Measurements from ENCODE around the gene UHRF1. TPM values are rescaled to one million over a fixed set of nuclear protein-coding genes. Genes with fewer than 3 reads are reported as not detected.

UHRF1 gene
- total and polyA plus RNA-seq, 2 of the 13 experiments (the other 11 are each of a cell fraction or from before 2014, with no cell fraction given) = 6.8 to 78.4 TPM

GRCh38 chr19:4910594-4911281, 1.4 kb downstream of the UHRF1 start (continued):
- TF ChIP-seq PRDM15 (CRISPR knock-in tag; IDR thresholded peaks at IDR 0.05) (no peak), POLR2G (IDR thresholded peaks at IDR 0.05; ENCODE audit: low read depth, low read length) (no peak), ZNF263 (CRISPR knock-in tag; IDR thresholded peaks at IDR 0.05) (0 out of 2 replicates have a peak, but pooled peaks have one; percentile 49), BCL6 (CRISPR knock-in tag; IDR thresholded peaks at IDR 0.05) (no peak)

GRCh38 chr19:4911314-4911713, 2.0 kb downstream of the UHRF1 start:
- FAIRE-seq (no peak), ATAC-seq (no peak), DNase-seq (ENCODE audit: low spot score) (no peak)
- peak overlapping the region in 2 of 3 experiments; percentile 70 to 79; a peak in 3 of 6 replicates for H3K4me3 ChIP-seq (replicated peaks in 1 of 3; ENCODE audit: insufficient read depth in 1 of 3, low read depth in 2 of 3, low read length in 3 of 3)
- peak overlapping the region; percentile 69 for H3K4me2 ChIP-seq (ENCODE audit: low read depth, low read length)
- BruUV-seq (replicated peaks) = no TSS peak
- ChIA-PET POLR2A (interaction anchor here (0.7 to 2.4 kb wide), 4 partner anchors 39 to 120 kb away, joined by 3 to 9 read pairs (median 7); no protein-coding TSS in a partner anchor), CTCF (ENCODE audit: low intra/inter-chr PET ratio, low total read pairs) (interaction anchor here (1.1 to 2.6 kb wide), 5 partner anchors 38 to 120 kb away, joined by 3 to 37 read pairs (median 7); no protein-coding TSS in a partner anchor)
- no peak overlapping the region for H2AFZ ChIP-seq (ENCODE audit: low read length)
- 0 out of 2 replicates have a peak, but pooled peaks cover 2% of the 10 kb centered on the region for H4K20me1 ChIP-seq (ENCODE audit: insufficient read depth, low read length)
- H3K4me1 ChIP-seq (ENCODE audit: insufficient read depth, low read length) = peaks cover 62% of the 10 kb centered on the region
- H3K27ac ChIP-seq (ENCODE audit: extremely low read length, insufficient read depth, low read length) = no peak overlapping the region
- intact Hi-C loops (cut with micrococcal nuclease; ENCODE audit: unreplicated experiment) (loop anchor here (1.0 kb wide), 1 partner anchor 39 kb away; no protein-coding TSS in a partner anchor), in situ Hi-C loops (cut with HindIII; ENCODE audit: extremely low pct_ligation_motif_present, low pct_unique_long_range_greater_than_20kb) (loop anchor here (5.0 kb wide), 2 partner anchors 39 to 99 kb away; no protein-coding TSS in a partner anchor)
- no peaks in the 10 kb centered on the region for H3K9me3 ChIP-seq (ENCODE audit: low read length)
- H3K9ac ChIP-seq (ENCODE audit: insufficient read depth, low read depth, low read length) = 0 out of 2 replicates have a peak overlapping the region, but pooled peaks have one; percentile 57
- H3K27me3 ChIP-seq (ENCODE audit: control insufficient read depth in 1 of 2, insufficient read depth in 2 of 2, low read length in 2 of 2) = no peaks in the 10 kb centered on the region
- WGBS (ENCODE audit: low lambda C conversion rate) = 85% methylated on average over 15 of the region's 15 CpGs
- peaks cover 60% of the 10 kb centered on the region for H3K79me2 ChIP-seq (ENCODE audit: insufficient read depth, low read length)
- H3K36me3 ChIP-seq (replicated peaks in 1 of 2; ENCODE audit: control insufficient read depth in 1 of 2, insufficient read depth in 2 of 2, low read length in 2 of 2) = peaks cover 2 to 30% of the 10 kb centered on the region in 2 experiments; a peak in 3 of 5 replicates
- TF ChIP-seq TBX3 (IDR thresholded peaks at IDR 0.05; ENCODE audit: borderline replicate concordance) (no peak), NFATC3 (CRISPR knock-in tag; IDR thresholded peaks at IDR 0.05) (0 out of 2 replicates have a peak, but pooled peaks have one; percentile 50), ELF3 (CRISPR knock-in tag; IDR thresholded peaks at IDR 0.05) (no peak), ETV6 (CRISPR knock-in tag; conservative IDR thresholded peaks at IDR 0.05) (no peak), ATF1 (CRISPR knock-in tag; IDR thresholded peaks at IDR 0.05) (no peak), ZNF501 (CRISPR knock-in tag; IDR thresholded peaks at IDR 0.05) (no peak), ZBTB7B (CRISPR knock-in tag; IDR thresholded peaks at IDR 0.05) (no peak), RARA (CRISPR knock-in tag; IDR thresholded peaks at IDR 0.05) (no peak), ZGPAT (CRISPR knock-in tag; IDR thresholded peaks at IDR 0.05) (no peak), ZIK1 (CRISPR knock-in tag; IDR thresholded peaks at IDR 0.05; ENCODE audit: borderline replicate concordance, low read depth) (no peak), REPIN1 (CRISPR knock-in tag; IDR thresholded peaks at IDR 0.05; ENCODE audit: borderline replicate concordance, low read depth) (no peak), TCF7 (IDR thresholded peaks at IDR 0.05; ENCODE audit: low read depth) (no peak), FOXC1 (CRISPR knock-in tag; IDR thresholded peaks at IDR 0.05; ENCODE audit: borderline replicate concordance) (no peak), MZF1 (CRISPR knock-in tag; IDR thresholded peaks at IDR 0.05; ENCODE audit: borderline replicate concordance) (no peak)
